Measurements from ENCODE around the gene FBXL17. TPM values are rescaled to one million over a fixed set of nuclear protein-coding genes. Genes with fewer than 3 reads are reported as not detected.

Gene FBXL17
- total and polyA plus RNA-seq, 7 donors: 6.2 to 36.1 (median 30.3) TPM

GRCh38 chr5:108206707-108207106, 175.2 kb downstream of the FBXL17 start:
- DNase-seq (no peak), ATAC-seq (no peak)
- H3K4me1 ChIP-seq: no peaks in the 10 kb centered on the region
- intact Hi-C loops (cut with DNase I): no loop called here
- no peak overlapping the region for H3K4me3 ChIP-seq
- no peaks in the 10 kb centered on the region for H3K36me3 ChIP-seq (ENCODE audit: insufficient read depth in 1 of 2, low read depth in 1 of 2)
- no peaks in the 10 kb centered on the region for H3K9me3 ChIP-seq
- no peak overlapping the region for H3K27ac ChIP-seq
- WGBS, 3 donors: 96 to 99% (median 96%) methylated on average over 2 of the region's 2 CpGs
- TF ChIP-seq CTCF (IDR thresholded peaks at IDR 0.05): no peak
- H3K27me3 ChIP-seq (ENCODE audit: insufficient read depth in 3 of 3, low read length in 2 of 3): no peaks in the 10 kb centered on the region

- H3K4me1 ChIP-seq: peaks cover 8% of the 10 kb centered on the region
- no peaks in the 10 kb centered on the region for H3K27me3 ChIP-seq (ENCODE audit: insufficient read depth in 3 of 3, low read length in 2 of 3)
- H3K4me3 ChIP-seq: no peak overlapping the region
- intact Hi-C loops (cut with DNase I): no loop called here
- H3K9me3 ChIP-seq: no peaks in the 10 kb centered on the region
- ATAC-seq: no peak
- TF ChIP-seq CTCF (IDR thresholded peaks at IDR 0.05): no peak
- H3K36me3 ChIP-seq (ENCODE audit: insufficient read depth in 1 of 2, low read depth in 1 of 2): no peaks in the 10 kb centered on the region
- DNase-seq: no peak
- no peak overlapping the region for H3K27ac ChIP-seq
These were observed 180.2 kb downstream of the FBXL17 start for GRCh38 chr5:108201721-108202120.

- Histone ChIP-seq H3K36me3 (ENCODE audit: insufficient read depth in 1 of 2, low read depth in 1 of 2) (no peaks in the 10 kb centered on the region), H3K4me3 (no peak overlapping the region), H3K27ac (no peak overlapping the region), H3K4me1 (peaks cover 8% of the 10 kb centered on the region), H3K9me3 (no peaks in the 10 kb centered on the region), H3K27me3 (ENCODE audit: insufficient read depth in 3 of 3, low read length in 2 of 3) (no peaks in the 10 kb centered on the region)
- DNase-seq (no peak), ATAC-seq (peak in 3 of 4 donors; percentile 35 to 68 (median 43))
- intact Hi-C loops (cut with DNase I): no loop called here
- no peak for TF ChIP-seq CTCF (IDR thresholded peaks at IDR 0.05)
These were observed 185.6 kb downstream of the FBXL17 start for GRCh38 chr5:108196276-108196675.

- no peak overlapping the region for H3K4me3 ChIP-seq
- intact Hi-C loops (cut with DNase I): no loop called here
These were observed 188.7 kb downstream of the FBXL17 start for GRCh38 chr5:108193021-108193795.

More at GRCh38 chr5:108193021-108193795, 188.7 kb downstream of the FBXL17 start:
- no peaks in the 10 kb centered on the region for H3K27me3 ChIP-seq (ENCODE audit: insufficient read depth in 3 of 3, low read length in 2 of 3)
- TF ChIP-seq CTCF (IDR thresholded peaks at IDR 0.05): no peak
- ATAC-seq (no peak), DNase-seq (no peak)
- H3K9me3 ChIP-seq: no peaks in the 10 kb centered on the region
- 62 to 71% (median 65%) methylated on average over 2 of the region's 2 CpGs for WGBS, 3 donors
- H3K27ac ChIP-seq: no peak overlapping the region
- H3K36me3 ChIP-seq (ENCODE audit: insufficient read depth in 1 of 2, low read depth in 1 of 2): no peaks in the 10 kb centered on the region
- peaks cover 5% of the 10 kb centered on the region for H3K4me1 ChIP-seq

Data from psoas muscle (tissue), 8 donors.